ENCODE data around the gene TUBGCP4.

Gene TUBGCP4

GRCh38 chr15:43329960-43330779, 40.7 kb upstream of the TUBGCP4 start, which contains the start of gene LCMT2:
Gene LCMT2 (minus strand): TSS chr15:43330573. CDS start chr15:43330489, 84 bp downstream.
- TF ChIP-seq POLR2AphosphoS5 (IDR thresholded peaks at IDR 0.05; ENCODE audit: low read depth, low read length) (peak; percentile 80; the same call in 1 of the 2 replicates), TAF1 (IDR thresholded peaks at IDR 0.05; ENCODE audit: borderline replicate concordance, insufficient read depth, low read length) (peak; percentile 71; the same call in 1 of the 2 replicates), FOXP2 (optimal IDR thresholded peaks at IDR 0.05; ENCODE audit: borderline replicate concordance, extremely low read depth, extremely low read length, insufficient read depth) (peak; percentile 70), REST (IDR thresholded peaks at IDR 0.05; ENCODE audit: insufficient read depth in 1 of 2, low read depth in 2 of 2, low read length in 2 of 2) (0 out of 4 replicates have a peak, but pooled peaks of 1 of the 2 experiments have one; percentile 9), SIN3A (IDR thresholded peaks at IDR 0.05; ENCODE audit: borderline replicate concordance, insufficient read depth, low read length) (no peak)

GRCh38 chr15:43330780-43331087, 40.2 kb upstream of the TUBGCP4 start:
- TF ChIP-seq TAF1 (IDR thresholded peaks at IDR 0.05; ENCODE audit: borderline replicate concordance, insufficient read depth, low read length), result peak; percentile 10; the same call in 1 of the 2 replicates
- TF ChIP-seq POLR2AphosphoS5 (IDR thresholded peaks at IDR 0.05; ENCODE audit: low read depth, low read length), result no peak

- TF ChIP-seq FOXP2 (optimal IDR thresholded peaks at IDR 0.05; ENCODE audit: borderline replicate concordance, extremely low read depth, extremely low read length, insufficient read depth) (no peak), POLR2AphosphoS5 (IDR thresholded peaks at IDR 0.05; ENCODE audit: low read depth, low read length) (no peak), REST (IDR thresholded peaks at IDR 0.05; ENCODE audit: insufficient read depth in 1 of 2, low read depth in 2 of 2, low read length in 2 of 2) (no peak), TAF1 (IDR thresholded peaks at IDR 0.05; ENCODE audit: borderline replicate concordance, insufficient read depth, low read length) (no peak), SIN3A (IDR thresholded peaks at IDR 0.05; ENCODE audit: borderline replicate concordance, insufficient read depth, low read length) (no peak)
These were observed 24.6 kb upstream of the TUBGCP4 start for GRCh38 chr15:43346305-43346704.

- no peak for TF ChIP-seq TAF1 (IDR thresholded peaks at IDR 0.05; ENCODE audit: borderline replicate concordance, insufficient read depth, low read length)
- TF ChIP-seq REST (IDR thresholded peaks at IDR 0.05; ENCODE audit: insufficient read depth in 1 of 2, low read depth in 2 of 2, low read length in 2 of 2), result no peak
- TF ChIP-seq SIN3A (IDR thresholded peaks at IDR 0.05; ENCODE audit: borderline replicate concordance, insufficient read depth, low read length), result no peak
- TF ChIP-seq POLR2AphosphoS5 (IDR thresholded peaks at IDR 0.05; ENCODE audit: low read depth, low read length), result no peak
- TF ChIP-seq FOXP2 (optimal IDR thresholded peaks at IDR 0.05; ENCODE audit: borderline replicate concordance, extremely low read depth, extremely low read length, insufficient read depth), result no peak
These were observed 23.8 kb upstream of the TUBGCP4 start for GRCh38 chr15:43347114-43347513.

GRCh38 chr15:43352693-43353382, 18.1 kb upstream of the TUBGCP4 start:
- no peak for TF ChIP-seq POLR2AphosphoS5 (IDR thresholded peaks at IDR 0.05; ENCODE audit: low read depth, low read length)
- no peak for TF ChIP-seq TAF1 (IDR thresholded peaks at IDR 0.05; ENCODE audit: borderline replicate concordance, insufficient read depth, low read length)
- TF ChIP-seq REST (IDR thresholded peaks at IDR 0.05; ENCODE audit: insufficient read depth in 1 of 2, low read depth in 2 of 2, low read length in 2 of 2), result no peak
- no peak for TF ChIP-seq SIN3A (IDR thresholded peaks at IDR 0.05; ENCODE audit: borderline replicate concordance, insufficient read depth, low read length)
- no peak for TF ChIP-seq FOXP2 (optimal IDR thresholded peaks at IDR 0.05; ENCODE audit: borderline replicate concordance, extremely low read depth, extremely low read length, insufficient read depth)
